WERI-Rb-1 (cell line): ENCODE results near the gene FABP7.

ENCODE experiments used
- DNase-seq: peaks from one replicate; pipeline ENCODE4 v3.0.0-alpha.2; 2020
- H3K27ac ChIP-seq: fragments of 250-450 bp; sonication (Bioruptor Pico); 2 replicates; pipeline ENCODE4 v1.5.1; 2020; ENCODE audit warnings: mild to moderate bottlenecking, moderate library complexity
- H3K27me3 ChIP-seq: fragments of 250-450 bp; sonication (Bioruptor Pico); 2 replicates; pipeline ENCODE4 v1.5.1; 2021; ENCODE audit warnings: mild to moderate bottlenecking, low read depth, moderate library complexity; ENCODE audit not compliant: insufficient read depth, severe bottlenecking
- H3K36me3 ChIP-seq: fragments of 250-450 bp; sonication (Bioruptor Pico); 2 replicates; pipeline ENCODE4 v1.5.1; 2020; ENCODE audit warnings: mild to moderate bottlenecking, moderate library complexity
- H3K4me3 ChIP-seq: 2 replicates; pipeline ENCODE4 v1.5.1; 2011; ENCODE audit warnings: low read depth, mild to moderate bottlenecking, control low read depth, low read length
- H3K9me3 ChIP-seq: fragments of 250-450 bp; sonication (Bioruptor Pico); 2 replicates; pipeline ENCODE4 v1.5.1; 2021; ENCODE audit warnings: mild to moderate bottlenecking, moderate library complexity; ENCODE audit not compliant: severe bottlenecking
- TF ChIP-seq, protein P1 (sequence below): IDR thresholded peaks from 2 replicates; pipeline ENCODE4 v1.5.1; 2011; ENCODE audit warnings: low read depth, mild to moderate bottlenecking, control low read depth, inconsistent platforms, low read length

The FABP7 gene

DNA sequence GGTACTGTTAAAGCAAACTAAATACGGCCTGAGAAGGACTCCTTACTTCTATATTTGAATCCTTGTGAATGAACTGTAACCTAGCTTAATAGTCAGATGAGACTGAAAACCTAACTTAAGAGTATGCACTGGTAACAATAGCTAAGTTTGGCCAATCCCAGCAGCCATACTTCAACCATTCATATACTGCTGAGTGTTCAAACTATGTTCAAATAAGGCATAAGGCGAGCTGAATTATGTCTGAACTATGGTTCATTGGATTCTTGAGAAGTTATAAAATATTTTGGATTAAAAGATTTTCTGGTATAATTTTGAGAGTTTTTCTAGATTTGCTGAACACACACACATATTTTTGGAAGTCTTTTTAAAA is 11.8 kb downstream of the FABP7 start:
- Histone ChIP-seq H3K36me3 (no peaks in the 10 kb centered on the region), H3K27me3 (no peaks in the 10 kb centered on the region), H3K4me3 (no peak overlapping the region), H3K27ac (no peak overlapping the region), H3K9me3 (no peaks in the 10 kb centered on the region)
- TF ChIP-seq, protein P1, sequence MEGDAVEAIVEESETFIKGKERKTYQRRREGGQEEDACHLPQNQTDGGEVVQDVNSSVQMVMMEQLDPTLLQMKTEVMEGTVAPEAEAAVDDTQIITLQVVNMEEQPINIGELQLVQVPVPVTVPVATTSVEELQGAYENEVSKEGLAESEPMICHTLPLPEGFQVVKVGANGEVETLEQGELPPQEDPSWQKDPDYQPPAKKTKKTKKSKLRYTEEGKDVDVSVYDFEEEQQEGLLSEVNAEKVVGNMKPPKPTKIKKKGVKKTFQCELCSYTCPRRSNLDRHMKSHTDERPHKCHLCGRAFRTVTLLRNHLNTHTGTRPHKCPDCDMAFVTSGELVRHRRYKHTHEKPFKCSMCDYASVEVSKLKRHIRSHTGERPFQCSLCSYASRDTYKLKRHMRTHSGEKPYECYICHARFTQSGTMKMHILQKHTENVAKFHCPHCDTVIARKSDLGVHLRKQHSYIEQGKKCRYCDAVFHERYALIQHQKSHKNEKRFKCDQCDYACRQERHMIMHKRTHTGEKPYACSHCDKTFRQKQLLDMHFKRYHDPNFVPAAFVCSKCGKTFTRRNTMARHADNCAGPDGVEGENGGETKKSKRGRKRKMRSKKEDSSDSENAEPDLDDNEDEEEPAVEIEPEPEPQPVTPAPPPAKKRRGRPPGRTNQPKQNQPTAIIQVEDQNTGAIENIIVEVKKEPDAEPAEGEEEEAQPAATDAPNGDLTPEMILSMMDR = no peak
- no peak for DNase-seq

DNA sequence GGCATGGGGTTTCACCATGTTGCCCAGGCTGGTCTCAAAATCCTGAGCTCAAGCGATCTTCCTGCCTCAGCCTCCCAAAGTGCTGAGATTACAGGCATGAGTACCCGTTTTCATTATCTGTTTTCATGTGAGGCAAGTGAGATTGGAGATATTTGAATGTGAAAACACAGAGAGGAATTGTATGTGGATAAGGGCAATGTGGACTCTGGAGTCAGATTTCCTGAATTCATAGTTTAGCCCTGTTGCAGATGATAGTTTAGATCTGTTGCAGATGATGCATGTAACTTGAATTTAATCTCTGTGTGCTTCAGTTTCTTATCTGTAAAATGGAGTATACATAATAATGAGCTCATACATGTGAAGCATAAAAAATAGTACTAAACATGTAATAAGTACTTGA is 13.2 kb downstream of the FABP7 start:
- H3K27me3 ChIP-seq = no peaks in the 10 kb centered on the region
- DNase-seq = no peak
- H3K9me3 ChIP-seq = no peaks in the 10 kb centered on the region
- no peaks in the 10 kb centered on the region; the same call in 1 of the 2 replicates for H3K36me3 ChIP-seq
- H3K27ac ChIP-seq = no peak overlapping the region
- no peak overlapping the region for H3K4me3 ChIP-seq
- TF ChIP-seq, protein P1 = no peak

DNA sequence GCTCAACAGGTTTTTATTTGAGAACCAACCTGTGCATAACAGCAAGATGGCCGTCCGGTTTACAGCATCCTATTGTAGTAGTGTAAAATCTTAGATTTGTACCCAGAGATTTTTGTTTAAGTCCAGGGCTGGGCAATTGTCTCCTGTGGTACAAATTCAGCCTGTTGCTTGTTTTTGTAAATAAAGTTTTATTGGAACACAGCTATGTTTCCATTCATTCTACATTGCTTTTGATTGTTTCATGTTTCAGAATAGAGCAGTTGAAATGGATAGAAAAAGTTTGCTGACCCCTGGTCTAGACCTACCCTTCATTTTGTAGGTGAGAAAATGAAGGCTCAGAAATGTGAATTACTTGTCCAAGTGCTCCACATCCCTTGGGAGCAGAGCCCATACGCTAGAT is 18.0 kb downstream of the FABP7 start:
- Histone ChIP-seq H3K4me3 (no peak overlapping the region), H3K27me3 (no peaks in the 10 kb centered on the region), H3K27ac (no peak overlapping the region), H3K36me3 (no peaks in the 10 kb centered on the region; the same call in 1 of the 2 replicates), H3K9me3 (no peaks in the 10 kb centered on the region)
- no peak for DNase-seq
- TF ChIP-seq, protein P1 = no peak

DNA sequence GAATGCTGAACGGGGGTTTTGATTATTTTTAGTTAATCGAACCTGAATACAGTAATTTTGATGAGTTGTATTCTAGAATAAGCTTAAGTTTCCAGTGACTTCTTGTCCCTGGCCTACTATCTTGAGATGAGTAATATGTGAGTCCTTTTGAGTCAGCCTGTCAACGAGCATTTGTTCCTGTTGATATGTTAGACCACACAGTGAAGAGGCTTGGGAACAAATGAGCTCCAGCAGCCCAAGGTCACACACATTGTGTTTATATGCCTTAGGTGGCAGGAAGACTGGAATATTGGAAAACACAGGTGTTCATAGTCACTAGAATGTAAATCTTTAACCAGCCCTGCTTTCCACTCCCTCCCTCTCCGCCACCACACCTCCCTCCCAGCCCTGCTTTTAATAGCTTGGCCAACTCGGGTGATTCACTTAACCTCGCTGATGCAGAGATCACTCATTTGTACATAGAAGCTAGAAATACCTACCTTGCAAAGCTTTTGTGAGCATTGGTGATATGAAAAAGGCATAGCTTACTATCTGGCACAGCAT is 18.7 kb downstream of the FABP7 start:
- no peak overlapping the region for H3K4me3 ChIP-seq

DNA sequence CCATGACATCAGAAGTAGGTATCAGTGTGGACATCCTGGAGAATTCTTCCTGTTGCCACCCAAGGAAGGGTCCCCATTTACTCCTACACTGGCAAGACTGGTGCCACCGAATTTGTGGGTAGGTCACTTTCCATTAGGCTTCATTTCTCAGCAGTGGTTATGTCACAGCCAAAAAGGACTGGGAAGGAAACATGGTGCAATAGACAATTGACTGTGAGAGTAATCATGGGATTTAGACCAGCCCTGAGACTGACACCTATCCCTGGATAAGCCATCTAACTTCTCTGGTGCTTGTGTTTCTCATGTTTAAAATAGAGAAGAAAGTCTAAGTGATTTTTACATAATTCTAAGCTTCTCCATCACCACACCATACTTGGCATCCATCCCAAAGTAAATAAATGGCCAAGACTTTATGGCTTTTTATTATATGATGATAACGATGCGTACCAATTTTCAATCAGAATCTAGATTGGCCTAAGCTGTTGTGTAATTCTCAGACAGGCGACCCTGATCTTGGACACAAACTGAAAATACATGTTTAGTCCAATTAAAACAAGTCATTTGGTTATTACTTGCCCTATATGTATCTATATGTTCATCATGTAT is 19.7 kb downstream of the FABP7 start:
- no peaks in the 10 kb centered on the region for H3K27me3 ChIP-seq
- no peak for DNase-seq

More for the DNA sequence above, 18.7 kb downstream of the FABP7 start:
- Histone ChIP-seq H3K36me3 (no peaks in the 10 kb centered on the region; the same call in 1 of the 2 replicates), H3K9me3 (no peaks in the 10 kb centered on the region), H3K27ac (no peak overlapping the region), H3K27me3 (no peaks in the 10 kb centered on the region)
- DNase-seq = no peak
- TF ChIP-seq, protein P1 = no peak

More for the DNA sequence above, 19.7 kb downstream of the FABP7 start:
- H3K9me3 ChIP-seq = no peaks in the 10 kb centered on the region
- no peak overlapping the region for H3K4me3 ChIP-seq
- TF ChIP-seq, protein P1 = no peak
- H3K36me3 ChIP-seq = no peaks in the 10 kb centered on the region; the same call in 1 of the 2 replicates
- no peak overlapping the region for H3K27ac ChIP-seq
